PC-3 (cell line): ENCODE data around the gene GABRG3. TPM values are rescaled to one million over a fixed set of nuclear protein-coding genes. Genes with fewer than 3 reads are reported as not detected.

ENCODE experiments used
- ATAC-seq: fragments of 200-7000 bp; cut with Tn5 transposase; 2 replicates; pipeline ENCODE4 v1.9.1; 2020; ENCODE audit warnings: mild to moderate bottlenecking, moderate library complexity
- BruUV-seq: library from RNA; stranded (reverse); fragments of 400-500 nt; replicated peaks from 2 replicates; lab custom pipeline; 2021; lab: Mats Ljungman, UMichigan
- CTCF ChIA-PET: fragments of 300-600 bp; sonication (Branson Sonifier 250); formaldehyde crosslinking; loops from one replicate; lab custom pipeline; 2022; ENCODE audit warnings: antibody characterized with exemption; lab: Charles Lee
- POLR2A ChIA-PET: fragments of 300-600 bp; sonication (Branson Sonifier 250); formaldehyde crosslinking; loops from one replicate; lab custom pipeline; 2022; ENCODE audit warnings: antibody characterized with exemption; ENCODE audit not compliant: unreplicated experiment; lab: Charles Lee
- DNase-seq: peaks from one replicate; pipeline ENCODE4 v3.0.0-alpha.2; 2015
- H2AFZ ChIP-seq: fragments of 300-600 bp; sonication (generic); 2 replicates; pipeline ENCODE4 v1.6.0; 2016; ENCODE audit warnings: antibody characterized with exemption, low read length
- H3F3A ChIP-seq: fragments of 300-600 bp; sonication (generic); one replicate; pipeline ENCODE4 v1.6.0; 2017; ENCODE audit warnings: antibody characterized with exemption, low read length, control low read depth, mild to moderate bottlenecking; ENCODE audit not compliant: unreplicated experiment
- H3K27ac ChIP-seq: fragments of 300-600 bp; sonication (generic); 2 replicates; pipeline ENCODE4 v1.5.1; 2016; ENCODE audit warnings: mild to moderate bottlenecking, low read length
- H3K27me3 ChIP-seq: fragments of 300-600 bp; sonication (generic); 2 replicates; pipeline ENCODE4 v1.6.1; 2016; ENCODE audit warnings: low read length, mixed read lengths
- H3K36me3 ChIP-seq: fragments of 300-600 bp; sonication (generic); 2 replicates; pipeline ENCODE4 v1.6.1; 2016; ENCODE audit warnings: low read depth, mixed run types, low read length, mixed read lengths
- H3K4me1 ChIP-seq: fragments of 300-600 bp; sonication (generic); 2 replicates; pipeline ENCODE4 v1.5.1; 2016; ENCODE audit warnings: low read length; ENCODE audit not compliant: insufficient read depth
- H3K4me2 ChIP-seq: fragments of 300-600 bp; sonication (generic); 2 replicates; pipeline ENCODE4 v1.6.0; 2016; ENCODE audit warnings: low read length
- H3K4me3 ChIP-seq: fragments of 300-600 bp; sonication (generic); 2 replicates; pipeline ENCODE4 v1.5.1; 2016; ENCODE audit warnings: mild to moderate bottlenecking, low read length, mixed read lengths
- H3K79me2 ChIP-seq: fragments of 300-600 bp; sonication (generic); 2 replicates; pipeline ENCODE4 v1.6.1; 2017; ENCODE audit warnings: low read length, mixed read lengths
- H3K9ac ChIP-seq: fragments of 300-600 bp; sonication (generic); 2 replicates; pipeline ENCODE4 v1.6.0; 2016; ENCODE audit warnings: mild to moderate bottlenecking, low read length
- H3K9me2 ChIP-seq: fragments of 300-600 bp; sonication (generic); replicated peaks from 2 replicates; pipeline ENCODE4 v1.6.1; 2016; ENCODE audit warnings: mixed run types, low read length, mixed read lengths
- H3K9me3 ChIP-seq: fragments of 300-600 bp; sonication (generic); 2 replicates; pipeline ENCODE4 v1.6.1; 2016; ENCODE audit warnings: low read length, mixed read lengths
- H4K20me1 ChIP-seq: fragments of 300-600 bp; sonication (generic); 2 replicates; pipeline ENCODE4 v1.6.1; 2016; ENCODE audit warnings: low read length, mixed read lengths
- CTCF ChIP-seq: fragments of 300-600 bp; sonication (generic); conservative IDR thresholded peaks from 2 replicates; pipeline ENCODE4 v1.5.1; 2017; ENCODE audit warnings: antibody characterized with exemption, low read depth, mild to moderate bottlenecking, low read length
- EZH2 ChIP-seq: fragments of 300-600 bp; sonication (generic); IDR thresholded peaks from one replicate; pipeline ENCODE4 v1.6.1; 2017; ENCODE audit warnings: antibody characterized with exemption, mild to moderate bottlenecking, low read length; ENCODE audit not compliant: unreplicated experiment
- EZH2phosphoT487 ChIP-seq: fragments of 300-600 bp; sonication (generic); IDR thresholded peaks from 2 replicates; pipeline ENCODE4 v1.6.1; 2018; ENCODE audit warnings: mild to moderate bottlenecking, antibody characterized with exemption, low read length, borderline replicate concordance
- intact Hi-C: fragments of 100-400 bp; cut with micrococcal nuclease; formaldehyde crosslinking; loops from 2 replicates; pipeline ENCODE4 v1.9.0; 2023
- total RNA-seq: library from RNA; depleted of rRNA; stranded (reverse); fragments of >200 nt; gene quantifications from 2 replicates; pipeline ENCODE4 v1.2.3, GENCODE V29; 2014

Gene GABRG3
- total RNA-seq, 1 experiment from 2014 or later: 0.11 TPM

GRCh38 chr15:27017168-27017809, 46.3 kb downstream of the GABRG3 start:
- H3K4me2 ChIP-seq: no peak overlapping the region
- no peak for TF ChIP-seq EZH2
- peak; percentile 80 for TF ChIP-seq CTCF
- H3K27me3 ChIP-seq: no peaks in the 10 kb centered on the region
- intact Hi-C loops: no loop called here
- no peaks in the 10 kb centered on the region for H3F3A ChIP-seq
- H3K9ac ChIP-seq: no peak overlapping the region
- no peaks in the 10 kb centered on the region for H4K20me1 ChIP-seq
- H3K9me2 ChIP-seq: no peaks in the 10 kb centered on the region
- H3K36me3 ChIP-seq: no peaks in the 10 kb centered on the region
- no TSS peak for BruUV-seq
- ATAC-seq (peak; percentile 73), DNase-seq (peak; percentile 70)
- H2AFZ ChIP-seq: no peak overlapping the region
- no peak overlapping the region for H3K4me3 ChIP-seq
- H3K27ac ChIP-seq: no peak overlapping the region
- peaks cover 9% of the 10 kb centered on the region for H3K9me3 ChIP-seq
- ChIA-PET CTCF (no interaction called here), POLR2A (no interaction called here)
- no peaks in the 10 kb centered on the region for H3K4me1 ChIP-seq
- no peaks in the 10 kb centered on the region for H3K79me2 ChIP-seq

GRCh38 chr15:27019687-27020086, 48.7 kb downstream of the GABRG3 start:
- ChIA-PET CTCF (no interaction called here), POLR2A (no interaction called here)
- no peaks in the 10 kb centered on the region for H4K20me1 ChIP-seq
- DNase-seq (no peak), ATAC-seq (no peak)
- no peak overlapping the region for H3K27ac ChIP-seq
- no peaks in the 10 kb centered on the region for H3F3A ChIP-seq
- no peaks in the 10 kb centered on the region for H3K4me1 ChIP-seq
- H3K27me3 ChIP-seq: no peaks in the 10 kb centered on the region
- intact Hi-C loops: no loop called here
- no peak overlapping the region for H3K4me2 ChIP-seq
- TF ChIP-seq CTCF: no peak
- no peak for TF ChIP-seq EZH2phosphoT487
- TF ChIP-seq EZH2: no peak
- H3K9me2 ChIP-seq: no peaks in the 10 kb centered on the region
- H3K36me3 ChIP-seq: no peaks in the 10 kb centered on the region
- no peak overlapping the region for H3K4me3 ChIP-seq
- no TSS peak for BruUV-seq
- H3K9me3 ChIP-seq: peaks cover 4% of the 10 kb centered on the region
- no peaks in the 10 kb centered on the region for H3K79me2 ChIP-seq
- H2AFZ ChIP-seq: no peak overlapping the region
- H3K9ac ChIP-seq: no peak overlapping the region

GRCh38 chr15:27025481-27025966, 54.5 kb downstream of the GABRG3 start:
- BruUV-seq: no TSS peak

More at GRCh38 chr15:27025481-27025966, 54.5 kb downstream of the GABRG3 start:
- intact Hi-C loops: no loop called here
- no peak overlapping the region for H2AFZ ChIP-seq
- ChIA-PET CTCF (no interaction called here), POLR2A (no interaction called here)
- no peaks in the 10 kb centered on the region for H4K20me1 ChIP-seq
- no peaks in the 10 kb centered on the region for H3K27me3 ChIP-seq
- H3K79me2 ChIP-seq: no peaks in the 10 kb centered on the region
- H3K4me2 ChIP-seq: no peak overlapping the region
- no peaks in the 10 kb centered on the region for H3K9me3 ChIP-seq
- no peak overlapping the region for H3K4me3 ChIP-seq
- TF ChIP-seq EZH2: no peak
- H3K4me1 ChIP-seq: no peaks in the 10 kb centered on the region
- ATAC-seq (no peak), DNase-seq (no peak)
- H3F3A ChIP-seq: no peaks in the 10 kb centered on the region
- no peaks in the 10 kb centered on the region for H3K36me3 ChIP-seq
- no peak overlapping the region for H3K27ac ChIP-seq
- no peaks in the 10 kb centered on the region for H3K9me2 ChIP-seq
- no peak overlapping the region for H3K9ac ChIP-seq
